UCSD-AML1 (cell line): ENCODE results near the gene SCD5.
"Not testable (repeated sequence)": the region's sequence is repeated elsewhere in the genome, so short reads cannot be mapped to it uniquely, and the experiment has no call there.

Source experiments
- DNase-seq: peaks from one replicate; lab custom pipeline; 2025; ENCODE audit not compliant: unreplicated experiment; lab: John Stamatoyannopoulos, UW

The SCD5 gene

GRCh38 chr4:82798168-82799005, at the start of gene SCD5:
Gene SCD5, minus strand, starts transcription at chr4:82798796. Its CDS starts 259 bp downstream, at chr4:82798537.
- peak; percentile 47 for DNase-seq

GRCh38 chr4:82842593-82842992, 44.0 kb upstream of the SCD5 start:
- no peak for DNase-seq

- DNase-seq = no peak
Observed at GRCh38 chr4:82839624-82840023, 41.0 kb upstream of the SCD5 start.

GRCh38 chr4:82833696-82834313, 35.2 kb upstream of the SCD5 start:
- no peak for DNase-seq

- not testable (repeated sequence) for DNase-seq
Observed at GRCh38 chr4:82833060-82833459, 34.5 kb upstream of the SCD5 start.

GRCh38 chr4:82825425-82825824, 26.8 kb upstream of the SCD5 start:
- DNase-seq = no peak

GRCh38 chr4:82823062-82823461, 24.5 kb upstream of the SCD5 start:
- DNase-seq = no peak

- DNase-seq = no peak
Observed at GRCh38 chr4:82820689-82821088, 22.1 kb upstream of the SCD5 start.

GRCh38 chr4:82818664-82819662, 20.4 kb upstream of the SCD5 start:
- DNase-seq = no peak

GRCh38 chr4:82816874-82817273, 18.3 kb upstream of the SCD5 start:
- DNase-seq = not testable (repeated sequence)

- no peak for DNase-seq
Observed at GRCh38 chr4:82814034-82814433, 15.4 kb upstream of the SCD5 start.

GRCh38 chr4:82811838-82812341, 13.3 kb upstream of the SCD5 start:
- no peak for DNase-seq

- no peak for DNase-seq
Observed at GRCh38 chr4:82811392-82811791, 12.8 kb upstream of the SCD5 start.

GRCh38 chr4:82810176-82810575, 11.6 kb upstream of the SCD5 start:
- no peak for DNase-seq

- DNase-seq = no peak
Observed at GRCh38 chr4:82809619-82810018, 11.0 kb upstream of the SCD5 start.

- no peak for DNase-seq
Observed at GRCh38 chr4:82803746-82804145, 5.2 kb upstream of the SCD5 start.

GRCh38 chr4:82802911-82803310, 4.3 kb upstream of the SCD5 start:
- DNase-seq = no peak

- DNase-seq = no peak
Observed at GRCh38 chr4:82801910-82802521, 3.4 kb upstream of the SCD5 start.

- DNase-seq = no peak
Observed at GRCh38 chr4:82799006-82799881, 648 bp upstream of the SCD5 start.
